ENCODE data around the gene SCN8A.
A peak's percentile ranks its signal among the peaks of the same experiment; 100 is the strongest.
"Not testable (repeated sequence)": the region's sequence is repeated elsewhere in the genome, so short reads cannot be mapped to it uniquely, and the experiment has no call there.

Gene SCN8A

DNA sequence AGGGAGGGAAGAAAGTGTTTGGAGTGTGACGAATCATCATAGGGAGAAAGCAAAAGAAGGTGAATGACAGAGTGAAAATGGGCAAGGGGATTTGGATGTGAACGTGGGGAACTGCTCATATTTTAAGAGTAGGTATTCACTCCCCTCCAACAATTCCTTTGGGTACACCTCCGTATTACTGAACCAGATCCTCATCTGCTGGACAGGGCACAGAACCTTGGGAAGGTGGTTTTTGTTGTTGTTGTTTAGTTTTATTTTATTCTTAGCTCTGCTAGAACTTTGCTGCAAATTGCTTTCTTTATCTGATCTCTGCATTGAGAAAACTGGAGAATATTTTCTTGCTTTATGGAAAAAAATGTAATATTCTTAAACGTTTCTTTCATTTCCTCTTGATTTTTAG lies 7.1 kb downstream of the SCN8A start:
- TF ChIP-seq, protein P1, sequence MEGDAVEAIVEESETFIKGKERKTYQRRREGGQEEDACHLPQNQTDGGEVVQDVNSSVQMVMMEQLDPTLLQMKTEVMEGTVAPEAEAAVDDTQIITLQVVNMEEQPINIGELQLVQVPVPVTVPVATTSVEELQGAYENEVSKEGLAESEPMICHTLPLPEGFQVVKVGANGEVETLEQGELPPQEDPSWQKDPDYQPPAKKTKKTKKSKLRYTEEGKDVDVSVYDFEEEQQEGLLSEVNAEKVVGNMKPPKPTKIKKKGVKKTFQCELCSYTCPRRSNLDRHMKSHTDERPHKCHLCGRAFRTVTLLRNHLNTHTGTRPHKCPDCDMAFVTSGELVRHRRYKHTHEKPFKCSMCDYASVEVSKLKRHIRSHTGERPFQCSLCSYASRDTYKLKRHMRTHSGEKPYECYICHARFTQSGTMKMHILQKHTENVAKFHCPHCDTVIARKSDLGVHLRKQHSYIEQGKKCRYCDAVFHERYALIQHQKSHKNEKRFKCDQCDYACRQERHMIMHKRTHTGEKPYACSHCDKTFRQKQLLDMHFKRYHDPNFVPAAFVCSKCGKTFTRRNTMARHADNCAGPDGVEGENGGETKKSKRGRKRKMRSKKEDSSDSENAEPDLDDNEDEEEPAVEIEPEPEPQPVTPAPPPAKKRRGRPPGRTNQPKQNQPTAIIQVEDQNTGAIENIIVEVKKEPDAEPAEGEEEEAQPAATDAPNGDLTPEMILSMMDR (conservative IDR thresholded peaks at IDR 0.05; ENCODE audit: low read depth, low read length) = no peak
- no peak for DNase-seq (ENCODE audit: low read depth)

DNA sequence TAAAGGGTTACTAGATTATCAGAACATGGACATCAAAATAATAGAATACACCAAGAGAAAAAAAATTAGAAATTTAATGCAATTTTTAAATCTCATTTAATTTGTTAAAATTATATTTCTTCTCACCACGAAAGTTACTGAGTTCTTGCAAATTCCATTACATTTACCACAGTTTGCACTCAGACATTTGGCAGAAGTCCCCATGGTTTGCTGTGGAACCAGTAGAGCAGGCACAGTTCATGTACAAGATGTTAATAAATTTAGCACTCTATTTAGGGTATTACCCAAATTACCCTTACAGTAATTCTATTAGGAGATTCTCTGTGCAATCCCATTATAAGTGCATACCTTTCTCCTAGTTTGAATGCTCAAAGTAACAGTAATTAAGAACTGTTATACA lies 9.7 kb downstream of the SCN8A start:
- TF ChIP-seq, protein P1 (conservative IDR thresholded peaks at IDR 0.05; ENCODE audit: low read depth, low read length) = no peak
- no peak overlapping the region for H3K4me3 ChIP-seq (ENCODE audit: low read depth, low read length)
- DNase-seq (ENCODE audit: low read depth) = no peak

More for the DNA sequence above, 7.1 kb downstream of the SCN8A start:
- no peak overlapping the region for H3K4me3 ChIP-seq (ENCODE audit: low read depth, low read length)

DNA sequence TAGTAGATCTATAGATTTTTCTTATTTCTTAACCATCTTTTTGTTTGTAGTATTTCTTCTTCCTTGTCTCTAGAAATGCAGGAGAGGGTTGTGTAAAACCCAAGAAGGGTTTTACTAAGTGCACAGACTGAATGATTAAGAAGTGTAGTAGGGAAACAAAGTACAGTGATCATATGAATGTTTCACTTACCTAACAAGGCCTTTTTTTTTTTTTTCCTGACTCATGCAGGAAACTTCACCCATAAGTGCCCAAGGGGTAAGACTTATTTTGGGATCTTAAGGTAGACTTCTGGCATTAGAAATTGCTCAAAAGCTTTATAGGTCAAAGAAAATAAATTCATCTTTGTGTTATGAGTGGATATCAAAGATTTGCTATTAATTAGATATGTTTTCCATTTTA lies 10.2 kb downstream of the SCN8A start:
- no peak overlapping the region for H3K4me3 ChIP-seq (ENCODE audit: low read depth, low read length)
- TF ChIP-seq, protein P1 (conservative IDR thresholded peaks at IDR 0.05; ENCODE audit: low read depth, low read length) = no peak
- DNase-seq (ENCODE audit: low read depth) = no peak

DNA sequence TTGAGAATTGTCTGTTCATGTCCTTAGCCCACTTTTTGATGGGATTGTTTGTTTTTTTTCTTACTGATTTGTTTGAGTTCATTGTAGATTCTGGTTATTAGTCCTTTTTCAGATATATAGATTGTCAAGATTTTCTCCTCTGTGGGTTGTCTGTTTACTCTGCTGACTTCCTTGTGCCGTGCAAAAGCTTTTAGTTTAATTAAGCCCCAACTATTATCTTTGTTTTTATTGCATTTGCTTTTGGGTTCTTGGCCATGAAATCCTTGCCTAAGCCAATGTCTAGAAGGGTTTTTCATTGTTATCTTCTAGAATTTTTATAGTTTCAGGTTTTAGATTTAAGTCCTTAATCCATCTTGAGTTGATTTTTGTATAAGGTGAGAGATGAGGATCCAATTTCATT lies 14.9 kb downstream of the SCN8A start:
- not testable (repeated sequence) for DNase-seq (ENCODE audit: low read depth); H3K4me3 ChIP-seq (ENCODE audit: low read depth, low read length)

DNA sequence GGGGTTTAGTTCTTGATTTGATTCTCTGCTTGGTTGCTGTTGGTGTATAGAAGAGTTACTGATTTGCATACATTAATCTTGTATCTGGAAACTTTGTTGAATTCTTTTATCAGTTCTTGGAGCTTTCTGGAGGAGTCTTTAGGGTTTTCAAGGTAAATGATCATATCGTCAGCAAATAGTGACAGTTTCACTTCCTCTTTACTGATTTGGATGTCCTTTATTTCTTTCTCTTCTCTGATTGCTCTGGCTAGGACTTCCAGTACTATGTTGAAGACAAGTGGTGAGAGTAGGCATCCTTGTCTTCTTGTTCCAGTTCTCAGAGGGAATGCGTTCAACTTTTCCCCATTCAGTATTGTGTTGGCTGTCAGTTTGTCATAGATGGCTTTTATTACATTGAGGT lies 16.2 kb downstream of the SCN8A start:
- not testable (repeated sequence) for DNase-seq (ENCODE audit: low read depth)

DNA sequence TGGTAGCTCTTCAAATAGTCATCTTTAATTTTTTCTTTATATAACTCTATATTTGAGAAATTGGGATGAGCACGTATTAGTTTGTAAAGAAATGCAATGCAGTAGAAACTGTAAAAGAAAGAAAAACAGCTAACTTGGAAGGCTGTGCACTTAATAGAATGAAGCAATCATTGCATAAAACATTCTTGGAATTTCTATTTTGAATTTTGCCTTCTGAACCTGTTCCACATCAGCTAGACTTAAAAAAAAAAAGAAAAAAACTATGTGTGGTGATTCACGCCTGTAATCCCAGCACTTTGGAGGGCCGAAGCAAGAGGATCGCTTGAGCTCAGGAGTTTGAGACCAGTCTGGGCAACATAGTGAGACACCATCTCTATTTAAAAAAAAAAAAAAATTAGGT lies 29.4 kb downstream of the SCN8A start:
- peak; percentile 3 for DNase-seq (ENCODE audit: low read depth)
- TF ChIP-seq, protein P1 (conservative IDR thresholded peaks at IDR 0.05; ENCODE audit: low read depth, low read length) = no peak
- H3K4me3 ChIP-seq (ENCODE audit: low read depth, low read length) = no peak overlapping the region

More for the DNA sequence above, 16.2 kb downstream of the SCN8A start:
- H3K4me3 ChIP-seq (ENCODE audit: low read depth, low read length) = not testable (repeated sequence)

DNA sequence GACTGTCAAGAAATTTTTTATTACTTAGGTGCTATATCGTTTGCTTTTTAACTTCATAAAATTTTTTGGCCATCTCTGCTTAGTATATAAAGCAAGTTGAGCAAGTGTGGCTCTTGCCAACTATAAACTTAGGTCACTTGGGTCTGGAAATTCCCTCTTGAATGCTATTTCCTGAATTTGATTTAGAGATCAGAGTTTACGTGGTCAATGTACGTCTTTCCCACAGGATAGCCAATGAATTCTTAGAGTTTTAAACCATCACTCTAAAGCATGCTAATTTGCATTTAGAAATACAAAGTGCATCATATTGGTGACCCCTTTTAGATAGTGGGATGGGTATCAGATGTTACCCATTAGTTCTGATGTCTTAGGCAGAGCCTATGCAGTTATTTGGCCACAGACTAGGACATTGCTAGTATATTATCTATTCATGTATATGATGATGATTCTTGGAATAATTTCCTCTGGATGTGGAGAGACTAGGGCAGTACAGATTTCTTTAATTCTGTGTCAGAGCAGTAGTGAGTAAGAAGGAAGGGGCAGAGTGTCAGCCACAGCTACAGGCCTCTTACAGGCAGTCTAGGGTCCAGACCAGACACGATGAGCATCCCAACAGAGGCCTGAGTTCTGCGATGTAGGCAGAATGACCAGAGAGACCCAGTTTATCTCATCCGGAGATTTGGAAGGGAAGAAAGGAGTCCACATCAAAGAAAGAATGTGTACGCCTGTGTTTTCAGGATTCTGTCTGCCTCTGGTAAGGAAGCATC lies 30.3 kb downstream of the SCN8A start:
- no peak for DNase-seq (ENCODE audit: low read depth)
- TF ChIP-seq, protein P1 (conservative IDR thresholded peaks at IDR 0.05; ENCODE audit: low read depth, low read length) = no peak
- H3K4me3 ChIP-seq (ENCODE audit: low read depth, low read length) = no peak overlapping the region

DNA sequence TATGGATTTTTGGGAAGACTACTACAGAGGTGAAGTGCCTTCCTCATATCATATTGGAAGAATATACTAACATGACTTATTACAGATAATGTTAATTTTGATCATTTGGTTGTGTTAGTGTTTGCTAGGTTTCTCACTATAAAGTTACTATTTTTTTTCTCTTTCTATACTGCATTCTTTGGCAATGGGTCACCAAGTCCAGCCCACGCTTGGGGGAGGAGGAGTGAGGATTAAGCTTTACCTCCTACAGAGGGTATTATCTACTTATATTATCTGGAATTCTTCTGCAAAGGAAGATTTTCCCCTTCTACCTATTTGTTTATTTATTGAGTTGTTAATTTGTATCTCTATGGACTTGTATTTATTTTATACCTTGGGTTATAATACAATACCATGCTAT lies 31.5 kb downstream of the SCN8A start:
- no peak overlapping the region for H3K4me3 ChIP-seq (ENCODE audit: low read depth, low read length)
- TF ChIP-seq, protein P1 (conservative IDR thresholded peaks at IDR 0.05; ENCODE audit: low read depth, low read length) = no peak
- peak; percentile 38 for DNase-seq (ENCODE audit: low read depth)

All from choroid plexus epithelial cell (primary cell).